SH-SY5Y (cell line): ENCODE data around the gene KCNAB2.

Experiments
- GATA2 ChIP-seq: IDR thresholded peaks from 2 replicates; pipeline ENCODE4 v1.6.1; 2011; ENCODE audit warnings: mild to moderate bottlenecking, low read depth, low read length
- GATA3 ChIP-seq: IDR thresholded peaks from 2 replicates; pipeline ENCODE4 v1.6.1; 2011; ENCODE audit warnings: low read depth, mild to moderate bottlenecking, low read length, moderate library complexity

Gene KCNAB2

DNA sequence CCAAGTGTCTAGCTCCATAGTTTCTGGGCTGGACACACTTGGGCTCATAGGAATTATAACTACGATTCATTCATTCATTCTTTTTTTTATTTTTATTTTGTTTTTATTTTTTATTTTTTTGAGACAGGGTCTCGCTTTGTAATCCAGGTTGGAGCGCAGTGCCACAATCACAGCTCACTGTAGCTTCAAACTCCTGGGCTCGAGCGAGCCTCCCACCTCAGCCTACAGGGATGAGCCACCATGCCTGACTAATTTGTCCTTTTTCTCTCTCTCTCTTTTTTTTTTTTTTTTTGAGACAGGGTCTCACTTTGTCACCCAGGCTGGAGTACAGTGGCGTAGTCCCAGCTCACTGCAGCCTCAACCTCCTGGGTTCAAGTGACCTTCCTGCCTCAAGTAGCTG lies 42.3 kb downstream of the KCNAB2 start:
- no peak for TF ChIP-seq GATA2
- TF ChIP-seq GATA3, result no peak

DNA sequence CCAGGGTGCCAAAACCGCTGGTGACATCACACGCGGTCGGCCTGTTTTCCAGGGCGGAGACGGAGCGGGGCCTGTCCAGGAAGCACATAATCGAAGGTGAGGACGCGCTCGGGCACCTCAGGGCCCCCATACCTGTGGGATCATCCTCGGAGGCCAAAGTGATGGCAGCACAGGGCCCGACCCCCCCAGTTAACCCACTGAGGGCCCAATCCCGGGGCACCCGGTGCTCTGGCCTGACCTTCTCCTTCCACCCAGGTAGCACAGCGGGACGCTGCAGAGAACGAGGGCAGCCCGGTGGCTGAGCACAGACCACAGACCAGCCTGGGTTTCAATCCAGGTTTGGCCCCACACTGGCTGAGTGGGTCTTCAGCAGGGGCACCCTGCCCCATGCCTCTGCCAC lies 43.3 kb downstream of the KCNAB2 start:
- TF ChIP-seq GATA3, result no peak
- TF ChIP-seq GATA2, result no peak

- no peak for TF ChIP-seq GATA2
- no peak for TF ChIP-seq GATA3
Observed at GRCh38 chr1:6090288-6090687, 44.6 kb downstream of the KCNAB2 start.

- TF ChIP-seq GATA3 (no peak), GATA2 (no peak)
Observed at GRCh38 chr1:6090996-6091822, 45.5 kb downstream of the KCNAB2 start.

DNA sequence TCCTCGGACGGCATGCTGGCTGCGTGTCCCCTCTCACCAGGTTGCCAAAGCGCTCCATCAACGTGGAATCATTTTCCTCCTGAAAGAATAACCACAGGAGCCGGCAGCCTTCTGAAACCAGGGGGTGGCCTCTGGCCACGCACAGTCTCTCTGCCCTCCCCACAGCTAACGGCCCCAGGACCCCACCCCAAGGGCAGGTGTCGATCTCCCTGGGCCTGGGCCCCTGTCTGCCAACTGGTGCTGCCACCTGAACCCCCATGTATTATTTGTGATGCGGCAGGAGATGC lies 46.1 kb downstream of the KCNAB2 start:
- no peak for TF ChIP-seq GATA2
- no peak for TF ChIP-seq GATA3

- TF ChIP-seq GATA2, result no peak
- no peak for TF ChIP-seq GATA3
Observed at GRCh38 chr1:6092211-6092610, 46.5 kb downstream of the KCNAB2 start.

GRCh38 chr1:6093071-6093470 lies 47.4 kb downstream of the KCNAB2 start:
- TF ChIP-seq GATA3 (no peak), GATA2 (no peak)

DNA sequence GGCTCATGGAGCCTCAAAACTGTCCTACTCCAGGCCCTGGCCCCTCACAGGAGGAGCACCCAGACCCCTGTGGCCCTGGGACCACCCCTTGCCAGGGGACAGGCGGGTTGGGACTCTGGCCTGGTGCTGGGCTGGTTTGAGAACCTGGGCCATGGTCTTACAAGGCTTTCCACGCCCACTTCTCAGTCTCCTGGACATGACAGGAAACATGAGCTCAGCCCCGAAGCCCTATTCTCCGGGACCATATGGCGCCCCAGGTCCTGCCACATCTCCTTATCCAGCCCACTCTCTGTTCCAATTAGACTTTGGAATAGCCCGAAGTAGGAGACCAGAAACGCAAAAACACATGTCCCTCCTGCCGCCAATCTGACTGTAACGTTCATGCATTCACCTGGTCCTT lies 47.9 kb downstream of the KCNAB2 start:
- TF ChIP-seq GATA3 (no peak), GATA2 (no peak)

- no peak for TF ChIP-seq GATA2
- no peak for TF ChIP-seq GATA3
Observed at GRCh38 chr1:6094246-6094645, 48.6 kb downstream of the KCNAB2 start.

DNA sequence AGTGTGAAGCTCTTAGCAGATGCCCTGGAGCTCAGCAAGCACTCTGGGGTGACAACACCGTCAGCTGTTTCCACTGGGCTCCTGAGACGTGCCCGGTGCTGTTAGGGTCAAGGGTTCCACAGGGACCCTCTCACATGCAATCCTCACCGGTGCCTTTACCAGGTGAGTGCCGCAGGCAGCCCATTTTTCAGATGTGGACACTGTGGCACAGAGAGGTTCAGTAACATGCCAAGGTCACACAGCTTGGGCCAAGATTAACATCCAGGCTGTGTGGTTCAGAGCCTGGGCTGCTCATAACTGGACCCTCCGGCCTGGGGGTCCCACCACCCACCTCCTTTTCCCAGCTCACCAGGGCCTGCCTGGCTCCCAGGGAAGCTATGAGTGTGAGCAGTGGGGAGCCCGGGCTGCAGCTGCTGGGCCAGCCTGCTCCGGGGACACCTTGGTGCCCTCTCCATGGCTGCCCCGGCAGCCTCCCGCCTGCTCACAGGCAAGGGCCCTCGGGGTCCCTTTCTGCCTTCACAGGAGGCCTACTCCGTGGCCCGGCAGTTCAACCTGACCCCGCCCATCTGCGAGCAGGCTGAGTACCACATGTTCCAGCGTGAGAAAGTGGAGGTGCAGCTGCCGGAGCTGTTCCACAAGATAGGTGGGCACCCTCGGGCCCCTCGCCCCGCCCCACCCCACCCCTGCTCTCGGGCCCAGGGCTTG lies 49.3 kb downstream of the KCNAB2 start:
- TF ChIP-seq GATA3 (no peak), GATA2 (no peak)

GRCh38 chr1:6095511-6096242 lies 50.0 kb downstream of the KCNAB2 start:
- TF ChIP-seq GATA2, result no peak
- no peak for TF ChIP-seq GATA3

DNA sequence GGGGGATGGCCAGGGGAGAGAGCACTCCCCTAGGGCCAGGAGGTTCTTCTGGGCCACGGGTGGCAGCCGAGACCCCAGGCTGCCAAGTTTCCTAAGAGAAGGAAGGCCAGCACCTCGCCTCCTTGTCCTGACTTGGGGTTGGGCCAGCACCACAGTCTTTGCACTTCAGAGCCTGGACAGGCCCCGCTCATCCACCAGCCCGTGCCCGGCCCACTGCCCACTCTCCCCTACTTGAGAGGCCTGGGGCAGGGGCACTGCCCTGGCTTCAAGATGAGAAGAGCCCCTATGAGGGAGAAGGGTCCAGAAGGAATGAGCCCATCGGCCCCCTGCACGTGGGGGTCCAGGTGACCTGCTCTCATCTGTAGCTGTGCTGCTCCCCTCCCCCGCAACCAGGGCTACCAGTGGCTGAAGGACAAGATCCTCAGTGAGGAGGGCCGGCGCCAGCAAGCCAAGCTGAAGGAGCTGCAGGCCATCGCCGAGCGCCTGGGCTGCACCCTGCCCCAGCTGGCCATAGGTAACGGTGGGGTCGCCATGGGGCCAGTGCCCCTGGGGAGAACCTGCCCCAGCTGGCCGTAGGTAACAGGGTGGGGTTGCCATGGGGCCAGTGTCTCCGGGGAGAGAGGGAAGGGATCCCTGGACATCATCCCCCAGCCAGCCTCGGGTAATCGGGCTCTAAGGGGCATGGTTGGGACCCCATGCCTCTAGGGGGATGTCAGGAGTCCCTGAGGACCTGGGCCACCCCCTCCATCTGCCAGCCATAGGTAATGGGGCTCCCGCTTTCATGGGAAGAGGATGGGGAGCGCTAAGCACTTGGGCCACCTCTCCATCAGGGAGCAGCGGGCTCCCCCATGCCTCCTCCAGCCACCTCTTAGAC lies 50.8 kb downstream of the KCNAB2 start:
- TF ChIP-seq GATA2 (no peak), GATA3 (no peak)

DNA sequence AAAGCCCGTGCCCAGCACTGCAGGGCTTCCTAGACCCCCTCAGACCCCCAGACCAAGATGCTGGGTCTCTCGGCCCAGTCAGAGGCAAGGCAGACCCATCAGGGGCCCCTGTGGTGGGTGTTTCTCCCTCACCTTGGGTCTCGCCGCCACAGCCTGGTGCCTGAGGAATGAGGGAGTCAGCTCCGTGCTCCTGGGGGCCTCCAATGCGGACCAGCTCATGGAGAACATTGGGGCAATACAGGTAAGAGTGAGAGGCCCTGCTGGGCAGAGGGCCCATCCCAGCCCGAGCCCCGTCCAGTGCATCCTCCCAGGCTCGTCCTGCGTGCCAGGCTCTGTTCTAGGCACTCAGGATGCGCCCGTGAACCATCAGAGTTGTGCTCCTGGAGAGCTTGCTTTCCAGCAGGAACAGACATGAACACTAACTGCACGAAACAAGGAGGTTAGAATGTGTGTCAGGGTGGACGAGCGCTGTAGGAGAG lies 51.5 kb downstream of the KCNAB2 start:
- no peak for TF ChIP-seq GATA3
- TF ChIP-seq GATA2, result no peak

DNA sequence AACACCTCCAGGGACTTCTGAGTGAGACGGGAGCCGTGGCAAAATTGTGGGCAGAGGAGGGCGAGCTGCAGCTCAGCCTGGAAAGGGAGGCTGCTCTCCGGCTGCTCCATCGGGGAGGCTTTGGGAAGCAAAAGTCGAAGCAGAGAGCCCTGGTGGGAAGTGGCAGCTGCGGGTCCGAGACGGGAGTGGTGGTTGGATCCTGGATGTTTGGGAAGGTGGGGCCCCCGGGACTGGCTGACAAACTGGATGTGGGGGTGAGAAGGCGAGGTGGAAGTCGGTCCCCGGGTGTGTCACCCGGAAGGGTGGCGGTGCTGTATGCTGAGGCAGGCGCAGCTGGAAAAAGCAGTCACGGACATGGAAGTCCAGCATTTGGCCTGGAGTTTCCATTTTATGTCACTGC lies 52.1 kb downstream of the KCNAB2 start:
- no peak for TF ChIP-seq GATA2
- TF ChIP-seq GATA3, result no peak
